ENCODE measurements around the gene ZIM2.
"Not testable (repeated sequence)": the region's sequence is repeated elsewhere in the genome, so short reads cannot be mapped to it uniquely, and the experiment has no call there.

Gene ZIM2

GRCh38 chr19:56840451-56841192, at the start of gene ZIM2, which contains the start of gene PEG3:
Gene ZIM2, minus strand, starts transcription at chr19:56840726. Its CDS starts 16,449 bp downstream, at chr19:56824277.
Gene PEG3, minus strand, starts transcription at chr19:56840726. Its CDS starts 16,071 bp downstream, at chr19:56824655.
- no peak for DNase-seq (ENCODE audit: extremely low read depth in 1 of 2, low read depth in 1 of 2)

GRCh38 chr19:56885173-56885985, 44.9 kb upstream of the ZIM2 start:
- no peak for DNase-seq (ENCODE audit: extremely low read depth in 1 of 2, low read depth in 1 of 2)

- DNase-seq (ENCODE audit: extremely low read depth in 1 of 2, low read depth in 1 of 2), result no peak
Measured at GRCh38 chr19:56884441-56884840, 43.9 kb upstream of the ZIM2 start.

GRCh38 chr19:56880592-56881190, 40.2 kb upstream of the ZIM2 start:
- DNase-seq (ENCODE audit: extremely low read depth in 1 of 2, low read depth in 1 of 2), result no peak

GRCh38 chr19:56877069-56877715, 36.7 kb upstream of the ZIM2 start:
- no peak for DNase-seq (ENCODE audit: extremely low read depth in 1 of 2, low read depth in 1 of 2)

- no peak for DNase-seq (ENCODE audit: extremely low read depth in 1 of 2, low read depth in 1 of 2)
Measured at GRCh38 chr19:56875717-56876116, 35.2 kb upstream of the ZIM2 start.

- DNase-seq (ENCODE audit: extremely low read depth in 1 of 2, low read depth in 1 of 2), result no peak
Measured at GRCh38 chr19:56874530-56874929, 34.0 kb upstream of the ZIM2 start.

GRCh38 chr19:56873493-56873892, 33.0 kb upstream of the ZIM2 start:
- no peak for DNase-seq (ENCODE audit: extremely low read depth in 1 of 2, low read depth in 1 of 2)

- no peak for DNase-seq (ENCODE audit: extremely low read depth in 1 of 2, low read depth in 1 of 2)
Measured at GRCh38 chr19:56869886-56870285, 29.4 kb upstream of the ZIM2 start.

- no peak for DNase-seq (ENCODE audit: extremely low read depth in 1 of 2, low read depth in 1 of 2)
Measured at GRCh38 chr19:56868446-56868845, 27.9 kb upstream of the ZIM2 start.

GRCh38 chr19:56866538-56866937, 26.0 kb upstream of the ZIM2 start:
- DNase-seq (ENCODE audit: extremely low read depth in 1 of 2, low read depth in 1 of 2), result no peak

- no peak for DNase-seq (ENCODE audit: extremely low read depth in 1 of 2, low read depth in 1 of 2)
Measured at GRCh38 chr19:56864443-56865125, 24.1 kb upstream of the ZIM2 start.

GRCh38 chr19:56862741-56863140, 22.2 kb upstream of the ZIM2 start:
- no peak for DNase-seq (ENCODE audit: extremely low read depth in 1 of 2, low read depth in 1 of 2)

- DNase-seq (ENCODE audit: extremely low read depth in 1 of 2, low read depth in 1 of 2), result not testable (repeated sequence)
Measured at GRCh38 chr19:56860409-56860808, 19.9 kb upstream of the ZIM2 start.

GRCh38 chr19:56858026-56858425, 17.5 kb upstream of the ZIM2 start:
- no peak for DNase-seq (ENCODE audit: extremely low read depth in 1 of 2, low read depth in 1 of 2)

- DNase-seq (ENCODE audit: extremely low read depth in 1 of 2, low read depth in 1 of 2), result no peak
Measured at GRCh38 chr19:56856822-56857221, 16.3 kb upstream of the ZIM2 start.

- DNase-seq (ENCODE audit: extremely low read depth in 1 of 2, low read depth in 1 of 2), result not testable (repeated sequence)
Measured at GRCh38 chr19:56852361-56852760, 11.8 kb upstream of the ZIM2 start.

- DNase-seq (ENCODE audit: extremely low read depth in 1 of 2, low read depth in 1 of 2), result no peak
Measured at GRCh38 chr19:56848166-56848565, 7.6 kb upstream of the ZIM2 start.

GRCh38 chr19:56842412-56842811, 1.9 kb upstream of the ZIM2 start:
- DNase-seq (ENCODE audit: extremely low read depth in 1 of 2, low read depth in 1 of 2), result no peak

- DNase-seq (ENCODE audit: extremely low read depth in 1 of 2, low read depth in 1 of 2), result no peak
Measured at GRCh38 chr19:56841193-56841543, 642 bp upstream of the ZIM2 start.
